ENCODE measurements around the gene SNX11.

SNX11 gene

GRCh38 chr17:48100160-48100559 is 7.4 kb upstream of the SNX11 start:
- peak; percentile 64 for DNase-seq (ENCODE audit: low read depth)

GRCh38 chr17:48100591-48101011 is 7.0 kb upstream of the SNX11 start:
- DNase-seq (ENCODE audit: low read depth), result peak; percentile 55

GRCh38 chr17:48101012-48101720 is 6.4 kb upstream of the SNX11 start, which contains the start of gene CBX1:
Gene CBX1 (minus strand): TSS chr17:48101478. CDS start chr17:48077004, 24,474 bp downstream.
- peak; percentile 95 for DNase-seq (ENCODE audit: low read depth)

- no peak for DNase-seq (ENCODE audit: low read depth)
Observed at GRCh38 chr17:48102043-48102750, 5.4 kb upstream of the SNX11 start.

- no peak for DNase-seq (ENCODE audit: low read depth)
Observed at GRCh38 chr17:48102798-48103715, 4.5 kb upstream of the SNX11 start.

- DNase-seq (ENCODE audit: low read depth), result no peak
Observed at GRCh38 chr17:48104440-48104839, 3.1 kb upstream of the SNX11 start.

GRCh38 chr17:48106802-48107136 is 797 bp upstream of the SNX11 start:
- DNase-seq (ENCODE audit: low read depth), result no peak

- DNase-seq (ENCODE audit: low read depth), result no peak
Observed at GRCh38 chr17:48110761-48111160, 3.2 kb downstream of the SNX11 start.

- no peak for DNase-seq (ENCODE audit: low read depth)
Observed at GRCh38 chr17:48111937-48112241, 4.3 kb downstream of the SNX11 start.

GRCh38 chr17:48113201-48113676 is 5.7 kb downstream of the SNX11 start:
- DNase-seq (ENCODE audit: low read depth), result no peak

GRCh38 chr17:48121923-48122664 is 14.5 kb downstream of the SNX11 start:
- no peak for DNase-seq (ENCODE audit: low read depth)

GRCh38 chr17:48122665-48123045 is 15.1 kb downstream of the SNX11 start:
- no peak for DNase-seq (ENCODE audit: low read depth)

- no peak for DNase-seq (ENCODE audit: low read depth)
Observed at GRCh38 chr17:48123111-48123510, 15.5 kb downstream of the SNX11 start.

GRCh38 chr17:48123776-48124388 is 16.3 kb downstream of the SNX11 start:
- DNase-seq (ENCODE audit: low read depth), result no peak

- DNase-seq (ENCODE audit: low read depth), result no peak
Observed at GRCh38 chr17:48125829-48126531, 18.4 kb downstream of the SNX11 start.

GRCh38 chr17:48126532-48126850 is 18.9 kb downstream of the SNX11 start:
- no peak for DNase-seq (ENCODE audit: low read depth)

- DNase-seq (ENCODE audit: low read depth), result no peak
Observed at GRCh38 chr17:48127371-48128051, 19.9 kb downstream of the SNX11 start.

- DNase-seq (ENCODE audit: low read depth), result no peak
Observed at GRCh38 chr17:48128400-48128799, 20.8 kb downstream of the SNX11 start.

GRCh38 chr17:48129981-48130380 is 22.4 kb downstream of the SNX11 start:
- DNase-seq (ENCODE audit: low read depth), result no peak

GRCh38 chr17:48131216-48131824 is 23.8 kb downstream of the SNX11 start:
- peak; percentile 48 for DNase-seq (ENCODE audit: low read depth)
